HG02642 (cell line): ENCODE measurements around the gene PLEKHG4B.
"Not testable (repeated sequence)": the region's sequence is repeated elsewhere in the genome, so short reads cannot be mapped to it uniquely, and the experiment has no call there.

ENCODE experiments used
- ATAC-seq: cut with Tn5 transposase; IDR thresholded peaks from one replicate; pipeline ENCODE4 v1.9.1; 2021; ENCODE audit warnings: mild to moderate bottlenecking; ENCODE audit not compliant: unreplicated experiment, poor library complexity

The PLEKHG4B gene

GRCh38 chr5:196350-196749, 104.4 kb downstream of the PLEKHG4B start:
- no peak for ATAC-seq

- not testable (repeated sequence) for ATAC-seq
Measured at GRCh38 chr5:197031-197430, 105.1 kb downstream of the PLEKHG4B start.

- no peak for ATAC-seq
Measured at GRCh38 chr5:197892-198489, 106.0 kb downstream of the PLEKHG4B start.

GRCh38 chr5:198516-199196, 106.7 kb downstream of the PLEKHG4B start:
- ATAC-seq, result no peak

GRCh38 chr5:199197-199949, 107.4 kb downstream of the PLEKHG4B start:
- ATAC-seq, result no peak

GRCh38 chr5:199950-200645, 108.1 kb downstream of the PLEKHG4B start:
- ATAC-seq, result no peak

- ATAC-seq, result no peak
Measured at GRCh38 chr5:200985-201384, 109.0 kb downstream of the PLEKHG4B start.

GRCh38 chr5:201672-202071, 109.7 kb downstream of the PLEKHG4B start:
- ATAC-seq, result no peak

- no peak for ATAC-seq
Measured at GRCh38 chr5:203246-203930, 111.4 kb downstream of the PLEKHG4B start.

GRCh38 chr5:204001-204400, 112.0 kb downstream of the PLEKHG4B start:
- ATAC-seq, result no peak

- ATAC-seq, result no peak
Measured at GRCh38 chr5:204462-204861, 112.5 kb downstream of the PLEKHG4B start.

GRCh38 chr5:204966-205670, 113.2 kb downstream of the PLEKHG4B start:
- no peak for ATAC-seq

GRCh38 chr5:206406-206805, 114.4 kb downstream of the PLEKHG4B start:
- ATAC-seq, result no peak

GRCh38 chr5:206927-207536, 115.1 kb downstream of the PLEKHG4B start:
- ATAC-seq, result no peak

- ATAC-seq, result no peak
Measured at GRCh38 chr5:207599-207998, 115.6 kb downstream of the PLEKHG4B start.

- ATAC-seq, result no peak
Measured at GRCh38 chr5:208449-209114, 116.6 kb downstream of the PLEKHG4B start.

GRCh38 chr5:213803-214395, 121.9 kb downstream of the PLEKHG4B start:
- no peak for ATAC-seq

GRCh38 chr5:215256-215655, 123.3 kb downstream of the PLEKHG4B start:
- not testable (repeated sequence) for ATAC-seq
